Activated T-helper 1 cell treated with Interleukin-2 at 50 U/mL for 16 hours (primary cell): ENCODE results near the gene OS9.

Experiments used
- DNase-seq: peaks from one replicate; pipeline ENCODE4 v3.0.0-alpha.2; 2020; ENCODE audit warnings: low read depth

Gene OS9

GRCh38 chr12:57722716-57723629 lies 29.0 kb downstream of the OS9 start:
- DNase-seq = no peak

DNA sequence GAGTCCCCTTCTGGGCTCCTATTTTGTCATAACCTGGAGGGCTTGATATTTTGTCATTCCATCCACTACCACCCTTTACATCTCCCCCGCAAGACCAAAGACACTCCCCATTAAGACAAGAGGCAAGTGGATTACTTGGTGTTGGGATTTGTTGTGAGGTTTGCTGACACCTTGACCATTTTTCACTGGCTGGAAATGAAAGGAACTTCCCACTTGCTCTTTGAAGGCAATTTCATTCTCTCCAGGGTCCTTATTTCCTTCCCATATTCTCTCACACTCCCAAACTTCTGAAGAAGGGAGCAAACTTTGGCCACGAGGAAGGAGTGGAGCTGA lies 29.7 kb downstream of the OS9 start:
- no peak for DNase-seq

- DNase-seq = no peak
Observed at GRCh38 chr12:57724003-57724935, 30.3 kb downstream of the OS9 start.

DNA sequence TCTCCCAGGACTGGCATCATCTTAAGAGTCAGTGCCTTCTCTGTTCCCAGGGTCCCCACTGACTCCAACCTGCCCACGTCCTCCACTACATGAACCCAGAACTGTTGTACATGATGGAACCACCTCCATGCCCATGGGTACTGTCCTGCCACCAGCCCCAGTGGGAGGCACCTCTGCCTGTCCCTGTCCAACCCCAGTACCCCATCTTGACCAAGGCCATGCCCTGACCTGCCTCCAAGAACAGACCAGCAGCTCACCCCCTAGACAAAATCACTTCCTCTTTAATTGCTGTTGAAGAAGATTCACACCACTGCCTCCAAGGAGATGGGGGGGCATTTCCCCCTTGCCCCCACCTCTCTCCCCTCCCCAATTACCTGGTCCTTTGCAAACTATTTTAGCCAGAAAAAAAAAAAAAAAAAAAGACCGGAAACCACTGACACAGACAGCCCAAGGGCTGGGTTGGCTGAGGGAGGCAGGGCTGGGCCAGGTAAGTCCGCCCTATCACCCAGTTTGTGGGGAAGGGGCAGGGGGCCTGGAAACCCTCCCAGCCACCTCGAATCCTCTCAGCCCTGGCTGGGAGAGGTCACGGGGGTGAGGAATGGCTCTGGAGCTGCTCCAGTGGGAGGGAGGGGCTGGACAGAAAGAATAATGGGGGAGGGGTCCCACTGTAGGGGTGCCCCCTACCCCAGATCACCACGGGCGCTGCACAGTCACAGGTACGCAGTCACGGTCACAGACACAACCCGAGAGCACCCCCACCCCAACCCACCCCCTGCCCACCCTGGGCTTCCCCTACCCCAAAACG lies 31.2 kb downstream of the OS9 start:
- DNase-seq = no peak

GRCh38 chr12:57725851-57726150 lies 31.9 kb downstream of the OS9 start:
- DNase-seq = no peak

DNA sequence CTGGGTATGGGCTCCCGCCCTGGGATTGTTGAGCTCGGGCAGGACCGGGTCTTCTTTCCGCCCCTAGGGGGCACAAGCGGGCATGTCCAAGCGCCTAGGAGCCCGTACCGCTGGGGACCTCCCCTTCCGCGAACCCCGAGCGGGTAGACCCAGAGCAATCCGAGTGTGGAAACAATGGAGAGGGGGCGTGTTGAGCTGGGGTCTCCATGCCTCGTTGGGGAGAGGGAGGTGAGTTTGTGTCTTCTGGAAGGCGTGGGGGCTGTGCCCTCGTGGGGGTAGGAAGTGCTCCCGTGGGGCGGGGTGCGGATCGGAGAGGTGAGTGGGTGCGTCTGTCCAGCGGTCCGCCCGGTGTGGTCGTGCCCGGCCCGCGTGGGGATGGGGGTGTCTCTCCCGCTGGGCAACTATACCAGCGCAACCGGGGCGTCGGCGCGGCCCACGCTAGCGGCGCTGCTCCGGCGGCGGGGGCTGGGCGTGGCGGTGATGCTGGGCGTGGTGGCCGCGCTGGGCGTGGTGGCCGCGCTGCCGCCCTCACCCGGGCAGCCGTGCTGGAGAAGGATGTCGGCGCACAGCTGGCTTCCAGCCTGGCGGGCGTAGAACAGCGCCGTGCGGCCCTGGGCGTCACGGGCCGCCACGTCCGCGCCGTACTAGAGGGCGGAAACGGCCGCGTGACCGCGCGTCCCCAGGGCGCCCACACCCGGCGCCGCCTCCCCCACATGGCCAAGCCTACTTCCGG lies 32.4 kb downstream of the OS9 start:
- no peak for DNase-seq

- no peak for DNase-seq
Observed at GRCh38 chr12:57726884-57727757, 33.2 kb downstream of the OS9 start.

- no peak for DNase-seq
Observed at GRCh38 chr12:57727758-57728395, 33.9 kb downstream of the OS9 start.

- DNase-seq = no peak
Observed at GRCh38 chr12:57729321-57729844, 35.5 kb downstream of the OS9 start.

DNA sequence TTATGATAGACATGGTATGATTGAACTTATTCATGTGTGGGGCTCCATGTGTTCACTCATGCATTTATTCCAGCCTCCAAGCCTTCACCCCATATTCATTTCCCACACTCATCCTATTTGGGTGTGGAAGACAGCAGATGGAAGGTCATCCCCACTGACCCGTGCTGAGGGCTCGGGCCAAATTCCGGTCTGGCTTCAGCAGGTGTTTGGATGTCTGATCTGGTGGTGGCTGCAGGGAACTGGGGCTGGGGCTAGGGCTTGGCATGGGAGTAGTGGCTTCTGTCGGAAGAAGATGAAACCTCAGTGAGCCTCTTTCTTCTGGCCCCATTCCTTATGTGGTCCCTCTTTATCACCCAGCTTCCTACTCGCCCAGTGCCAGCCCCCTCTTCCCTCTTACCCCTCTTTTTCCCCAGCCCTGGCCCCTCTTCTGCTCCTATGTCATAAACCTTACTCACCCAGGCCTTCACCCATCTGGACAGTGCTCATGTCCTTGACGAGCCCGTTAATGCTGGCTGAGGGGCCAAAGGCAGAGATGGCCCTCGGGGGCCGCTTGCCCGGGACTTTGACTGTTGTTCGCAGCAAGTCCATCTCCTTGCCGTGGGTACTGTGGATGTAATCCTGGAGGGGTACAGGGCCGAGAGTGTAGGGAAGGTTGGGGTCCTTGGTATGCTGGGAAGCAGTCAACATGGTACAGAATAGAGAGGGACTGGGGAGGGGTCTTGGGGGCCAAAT lies 36.6 kb downstream of the OS9 start:
- DNase-seq = no peak

DNA sequence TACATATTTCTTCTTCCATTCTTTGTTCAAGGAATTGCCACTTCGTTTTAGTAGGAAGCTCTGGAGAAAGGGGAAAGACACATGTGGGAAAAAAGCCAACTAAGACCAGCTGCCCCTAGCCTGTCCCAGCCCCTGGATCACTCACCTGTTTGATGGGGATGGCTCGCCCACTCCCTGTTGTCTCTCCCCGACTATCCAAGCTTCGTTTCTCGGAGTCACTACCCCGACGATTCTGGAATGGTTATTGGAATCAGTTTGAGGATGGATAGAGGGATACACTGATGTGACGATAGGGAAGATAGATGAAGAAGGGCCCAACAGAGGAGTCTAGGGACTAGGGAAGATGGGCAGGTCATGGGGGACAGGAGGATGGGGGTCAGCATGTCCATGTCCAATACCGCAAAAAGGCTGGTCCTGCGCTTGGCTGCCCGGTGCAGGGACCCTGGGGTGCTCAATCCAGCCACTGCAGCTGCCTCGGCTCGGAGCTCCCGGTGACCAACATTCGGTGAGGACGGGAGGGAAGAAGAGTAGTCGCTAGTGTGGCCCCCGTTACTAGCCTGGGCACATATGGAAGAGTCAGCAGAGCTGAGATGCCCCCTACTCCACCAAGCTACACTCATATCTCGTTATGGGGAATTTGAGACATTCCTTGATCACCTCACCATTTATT lies 37.6 kb downstream of the OS9 start:
- DNase-seq = no peak

DNA sequence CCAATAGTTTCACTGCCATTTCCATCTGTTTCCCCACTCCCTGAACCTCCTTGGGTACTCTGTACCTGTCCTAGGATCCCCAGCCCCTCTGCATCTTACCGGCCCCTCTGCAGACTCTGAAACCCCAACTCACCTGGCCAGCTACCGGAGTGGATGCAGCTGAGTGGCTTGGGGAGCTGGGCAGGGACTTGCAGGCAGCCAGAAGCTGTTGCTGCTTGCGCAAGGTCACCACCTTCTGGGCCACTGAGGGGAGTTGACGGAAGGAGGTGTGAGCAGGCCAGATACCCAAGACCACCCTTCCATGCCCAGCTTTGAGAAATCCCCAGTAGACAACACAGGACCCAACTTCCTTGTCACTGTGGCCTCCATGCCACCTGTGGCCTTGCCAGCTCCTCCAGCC lies 38.3 kb downstream of the OS9 start:
- DNase-seq = no peak

GRCh38 chr12:57732726-57733593 lies 39.0 kb downstream of the OS9 start:
- no peak for DNase-seq

- no peak for DNase-seq
Observed at GRCh38 chr12:57733928-57734327, 40.0 kb downstream of the OS9 start.

DNA sequence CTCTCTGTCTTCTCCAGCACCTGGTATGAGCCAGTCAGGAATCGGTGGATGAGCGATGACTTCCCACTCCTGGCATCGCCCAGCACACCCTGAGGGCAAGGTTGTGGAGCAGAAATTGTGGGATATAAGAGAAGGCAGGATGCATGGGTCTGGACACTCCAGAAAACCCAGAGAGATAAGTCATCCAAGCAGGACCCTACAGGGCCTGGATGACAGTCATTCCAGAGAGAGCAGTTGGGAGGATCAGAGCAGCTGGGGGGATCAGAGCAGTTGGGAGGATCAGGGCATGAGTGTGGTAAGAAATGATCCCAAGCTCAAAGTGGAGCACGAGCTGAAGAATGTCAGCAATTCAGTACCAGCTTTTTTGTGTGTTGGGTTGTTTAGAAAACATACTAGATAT lies 40.7 kb downstream of the OS9 start:
- no peak for DNase-seq

- DNase-seq = no peak
Observed at GRCh38 chr12:57735198-57735855, 41.4 kb downstream of the OS9 start.
